Caco-2 (cell line): ENCODE measurements around the gene SLC51B. TPM values are rescaled to one million over a fixed set of nuclear protein-coding genes. Genes with fewer than 3 reads are reported as not detected.
A peak's percentile ranks its signal among the peaks of the same experiment; 100 is the strongest.

Experiments used
- BruUV-seq: library from RNA; stranded (reverse); fragments of 400-500 nt; replicated peaks from 2 replicates; lab custom pipeline; 2021; lab: Mats Ljungman, UMichigan
- CTCF ChIA-PET: fragments of 300-600 bp; sonication (Branson Sonifier 250); formaldehyde crosslinking; loops from one replicate; lab custom pipeline; 2022; ENCODE audit warnings: antibody characterized with exemption; lab: Charles Lee
- POLR2A ChIA-PET: fragments of 300-600 bp; sonication (Branson Sonifier 250); formaldehyde crosslinking; loops from one replicate; lab custom pipeline; 2022; ENCODE audit warnings: antibody characterized with exemption; lab: Charles Lee
- DNase-seq, 2 experiments: peaks; one replicate each; pipeline versions ENCODE4 v3.0.0 to v3.0.0-alpha.2; 2020 to 2022
- H3K27me3 ChIP-seq: replicated peaks from 2 replicates; pipeline ENCODE4 v1.6.0; 2011; ENCODE audit warnings: low read length; ENCODE audit not compliant: control insufficient read depth, insufficient read depth
- H3K36me3 ChIP-seq: 2 replicates; pipeline ENCODE4 v1.5.1; 2011; ENCODE audit warnings: low read length; ENCODE audit not compliant: control insufficient read depth, insufficient read depth
- H3K4me1 ChIP-seq: fragments of 250-450 bp; sonication (Bioruptor Pico); 2 replicates; pipeline ENCODE4 v1.5.1; 2020; ENCODE audit warnings: mild to moderate bottlenecking
- H3K4me3 ChIP-seq: 2 replicates; pipeline ENCODE4 v1.5.1; 2011; ENCODE audit warnings: low read depth, mild to moderate bottlenecking, control low read depth, low read length
- H3K9me3 ChIP-seq: fragments of 250-450 bp; sonication (Bioruptor Pico); 2 replicates; pipeline ENCODE4 v1.5.1; 2020; ENCODE audit warnings: mild to moderate bottlenecking, moderate library complexity
- H3K27ac Mint-ChIP-seq: one replicate; pipeline ENCODE4 v1.8.0; 2022; ENCODE audit warnings: mixed read lengths; ENCODE audit not compliant: unreplicated experiment
- H3K27me3 Mint-ChIP-seq: one replicate; pipeline ENCODE4 v1.8.0; 2022; ENCODE audit warnings: mixed read lengths; ENCODE audit not compliant: insufficient read depth, unreplicated experiment
- H3K36me3 Mint-ChIP-seq: one replicate; pipeline ENCODE4 v1.8.0; 2022; ENCODE audit warnings: mild to moderate bottlenecking, mixed read lengths; ENCODE audit not compliant: insufficient read depth, unreplicated experiment
- H3K4me1 Mint-ChIP-seq: one replicate; pipeline ENCODE4 v1.8.0; 2022; ENCODE audit warnings: low read depth, mixed read lengths; ENCODE audit not compliant: unreplicated experiment
- H3K4me3 Mint-ChIP-seq: one replicate; pipeline ENCODE4 v1.8.0; 2022; ENCODE audit warnings: mild to moderate bottlenecking, moderate library complexity, mixed read lengths; ENCODE audit not compliant: unreplicated experiment
- H3K9me3 Mint-ChIP-seq: one replicate; pipeline ENCODE4 v1.8.0; 2022; ENCODE audit warnings: mixed read lengths; ENCODE audit not compliant: unreplicated experiment
- CTCF ChIP-seq, 2 experiments: fragments of 200-600 bp in 1 of 2; IDR thresholded peaks; 1 replicate in 1 of 2; 2 replicates in 1 of 2; pipeline versions ENCODE4 v1.5.1 to v1.8.0; 2011 to 2022; ENCODE audit warnings: antibody characterized with exemption in 1 of 2, control low read depth in 1 of 2, inconsistent platforms in 1 of 2, low read depth in 1 of 2, low read length in 1 of 2, mild to moderate bottlenecking in 1 of 2, moderate library complexity in 1 of 2; ENCODE audit not compliant: insufficient read depth in 1 of 2, severe bottlenecking in 1 of 2, unreplicated experiment in 1 of 2
- intact Hi-C: fragments of 100-400 bp; cut with micrococcal nuclease; formaldehyde crosslinking; loops from one replicate; pipeline ENCODE4 v1.10.0; 2022; ENCODE audit not compliant: unreplicated experiment
- total RNA-seq: library from RNA; stranded (reverse); gene quantifications from 2 replicates; pipeline ENCODE4 v1.2.3, GENCODE V29; 2022

Gene SLC51B
- total RNA-seq, 1 experiment from 2014 or later = 15.4 TPM

GRCh38 chr15:65100442-65100841, 55.3 kb downstream of the SLC51B start:
- Histone ChIP-seq H3K4me1 (peaks cover 4% of the 10 kb centered on the region), H3K27me3 (no peaks in the 10 kb centered on the region), H3K36me3 (no peaks in the 10 kb centered on the region; the same call in 1 of the 2 replicates), H3K9me3 (no peaks in the 10 kb centered on the region), H3K4me3 (no peak overlapping the region)
- Mint-ChIP-seq H3K27me3 (no peaks in the 10 kb centered on the region), H3K36me3 (peaks cover 25% of the 10 kb centered on the region), H3K4me1 (peaks cover 7% of the 10 kb centered on the region), H3K9me3 (no peaks in the 10 kb centered on the region), H3K4me3 (no peak overlapping the region), H3K27ac (no peak overlapping the region)
- TF ChIP-seq CTCF (IDR thresholded peaks at IDR 0.05; ENCODE audit: insufficient read depth in 1 of 2, low read depth in 1 of 2, low read length in 1 of 2, severe bottlenecking in 1 of 2, unreplicated experiment in 1 of 2) = no peak
- intact Hi-C loops = no loop called here
- no TSS peak for BruUV-seq
- CTCF ChIA-PET = interaction anchor here (1.5 to 1.6 kb wide), 2 partner anchors 10 to 56 kb away, joined by 8 to 12 read pairs; partner anchors contain the start of gene SLC51B
- POLR2A ChIA-PET = interaction anchor here (1.8 kb wide), 1 partner anchor 11 kb away, joined by 4 read pairs; no protein-coding TSS in a partner anchor
- DNase-seq = no peak

GRCh38 chr15:65101411-65101890, 56.3 kb downstream of the SLC51B start:
- Mint-ChIP-seq H3K4me1 (peaks cover 6% of the 10 kb centered on the region), H3K9me3 (no peaks in the 10 kb centered on the region), H3K27me3 (no peaks in the 10 kb centered on the region), H3K36me3 (peaks cover 28% of the 10 kb centered on the region), H3K27ac (peak overlapping the region; percentile 9), H3K4me3 (no peak overlapping the region)
- Histone ChIP-seq H3K4me3 (no peak overlapping the region), H3K27me3 (no peaks in the 10 kb centered on the region), H3K36me3 (no peaks in the 10 kb centered on the region; the same call in 1 of the 2 replicates), H3K9me3 (no peaks in the 10 kb centered on the region), H3K4me1 (no peaks in the 10 kb centered on the region)
- CTCF ChIA-PET = interaction anchor here (0.5 to 3.1 kb wide), 23 partner anchors 9 to 1495 kb away, joined by 3 to 65 read pairs (median 7); partner anchors contain the start of genes CLPX, SLC51B and UBAP1L
- intact Hi-C loops = loop anchor here (1.0 kb wide), 3 partner anchors 15 to 68 kb away; no protein-coding TSS in a partner anchor
- peak; percentile 74 to 84 for TF ChIP-seq CTCF (IDR thresholded peaks at IDR 0.05; ENCODE audit: insufficient read depth in 1 of 2, low read depth in 1 of 2, low read length in 1 of 2, severe bottlenecking in 1 of 2, unreplicated experiment in 1 of 2)
- DNase-seq = peak; percentile 66 to 81
- no TSS peak for BruUV-seq
- POLR2A ChIA-PET = interaction anchor here (0.5 to 1.8 kb wide), 4 partner anchors 12 to 105 kb away, joined by 3 to 6 read pairs (median 4); no protein-coding TSS in a partner anchor

GRCh38 chr15:65101891-65102708, 56.9 kb downstream of the SLC51B start:
- intact Hi-C loops = loop anchor here (1.0 kb wide), 3 partner anchors 16 to 69 kb away; no protein-coding TSS in a partner anchor
- no peak for DNase-seq
- Mint-ChIP-seq H3K27me3 (no peaks in the 10 kb centered on the region), H3K9me3 (no peaks in the 10 kb centered on the region), H3K36me3 (peaks cover 28% of the 10 kb centered on the region), H3K27ac (peak overlapping the region; percentile 9), H3K4me3 (no peak overlapping the region), H3K4me1 (peaks cover 6% of the 10 kb centered on the region)
- Histone ChIP-seq H3K27me3 (no peaks in the 10 kb centered on the region), H3K9me3 (no peaks in the 10 kb centered on the region), H3K36me3 (no peaks in the 10 kb centered on the region; the same call in 1 of the 2 replicates), H3K4me3 (no peak overlapping the region), H3K4me1 (no peaks in the 10 kb centered on the region)
- ChIA-PET POLR2A (interaction anchor here (0.6 to 1.8 kb wide), 3 partner anchors 13 to 105 kb away, joined by 3 to 4 read pairs (median 4); no protein-coding TSS in a partner anchor), CTCF (interaction anchor here (0.5 to 3.1 kb wide), 22 partner anchors 8 to 1494 kb away, joined by 3 to 65 read pairs (median 7); partner anchors contain the start of genes CLPX, SLC51B and UBAP1L)
- no TSS peak for BruUV-seq
- TF ChIP-seq CTCF (IDR thresholded peaks at IDR 0.05; ENCODE audit: insufficient read depth in 1 of 2, low read depth in 1 of 2, low read length in 1 of 2, severe bottlenecking in 1 of 2, unreplicated experiment in 1 of 2) = peak in 1 of 2 experiments; percentile 2
